Activated T-helper 2 cell treated with anti-CD3 and anti-CD28 coated beads, Interferon-gamma antibody, Interleukin-2, Interleukin-4, amounts not matched to agents 10 μg/mL and 5 μg/mL and 100 μg/mL, durations not matched to agents 14 hours and 24 hours and 36 hours (primary cell): ENCODE data around the gene MGLL. TPM values are rescaled to one million over a fixed set of nuclear protein-coding genes. Genes with fewer than 3 reads are reported as not detected.

Experiments used
- DNase-seq: peaks from one replicate; pipeline ENCODE4 v3.0.0; 2021; ENCODE audit warnings: low spot score
- H3K27ac Mint-ChIP-seq: one replicate; pipeline ENCODE4 v1.8.0; 2021; ENCODE audit warnings: mixed read lengths
- H3K27me3 Mint-ChIP-seq: one replicate; pipeline ENCODE4 v1.8.0; 2021; ENCODE audit warnings: low read depth, mixed read lengths
- H3K36me3 Mint-ChIP-seq: one replicate; pipeline ENCODE4 v1.8.0; 2021; ENCODE audit warnings: low read depth, mixed read lengths
- H3K4me1 Mint-ChIP-seq: one replicate; pipeline ENCODE4 v1.8.0; 2021; ENCODE audit warnings: low read depth, mixed read lengths
- H3K4me3 Mint-ChIP-seq: one replicate; pipeline ENCODE4 v1.8.0; 2021; ENCODE audit warnings: low read depth, mild to moderate bottlenecking, moderate library complexity, mixed read lengths
- H3K9me3 Mint-ChIP-seq: one replicate; pipeline ENCODE4 v1.8.0; 2021; ENCODE audit warnings: mixed read lengths
- intact Hi-C: fragments of 100-400 bp; cut with micrococcal nuclease; formaldehyde crosslinking; loops from one replicate; pipeline ENCODE4 v1.15.1; 2023
- total RNA-seq: library from RNA; stranded (reverse); gene quantifications from 2 replicates; pipeline ENCODE4 v1.2.3, GENCODE V29; 2022

Gene MGLL
- total RNA-seq, 1 donor from 2014 or later = 6.6 TPM

DNA sequence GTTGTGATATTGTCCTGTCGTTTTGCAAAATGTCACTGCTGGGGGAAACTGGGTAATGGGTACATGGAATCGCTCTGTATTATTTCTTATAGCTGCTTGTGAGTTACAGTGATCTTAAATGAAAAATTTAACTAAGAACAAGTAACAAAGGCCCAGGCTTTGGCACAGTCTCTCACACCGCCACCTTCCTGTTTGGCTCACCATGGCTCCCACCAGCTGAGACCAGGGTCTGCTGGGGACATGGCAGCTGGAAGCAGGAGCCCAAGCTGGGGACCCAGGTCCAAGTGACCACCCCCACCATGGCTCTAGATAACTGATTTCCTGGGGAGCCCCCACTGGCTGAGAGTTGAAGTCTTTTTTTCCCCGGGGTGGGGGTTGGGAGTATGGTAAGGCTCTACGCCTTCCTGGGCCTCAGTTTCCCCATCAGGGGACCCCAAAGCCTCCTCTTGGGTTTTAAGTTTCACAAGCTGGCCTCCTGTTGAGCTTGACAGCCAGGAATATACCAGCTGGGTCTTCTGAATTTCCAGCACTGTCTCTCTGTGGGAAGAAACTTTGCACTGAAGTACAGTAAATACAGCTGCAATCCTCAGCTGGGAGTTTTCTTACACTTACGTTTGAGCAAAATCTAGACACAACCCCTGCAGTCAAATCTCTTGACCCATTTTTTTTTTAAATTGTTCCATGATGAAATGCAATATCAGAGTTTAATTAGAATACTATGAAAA is 123.5 kb downstream of the MGLL start:
- intact Hi-C loops = loop anchor here (5.0 kb wide), 2 partner anchors 133 to 273 kb away; no protein-coding TSS in a partner anchor
- no peaks in the 10 kb centered on the region for H3K4me1 Mint-ChIP-seq
- peaks cover 4% of the 10 kb centered on the region for H3K9me3 Mint-ChIP-seq
- no peak overlapping the region for H3K27ac Mint-ChIP-seq
- no peak overlapping the region for H3K4me3 Mint-ChIP-seq
- DNase-seq = no peak
- peaks cover 4% of the 10 kb centered on the region for H3K27me3 Mint-ChIP-seq
- H3K36me3 Mint-ChIP-seq = no peaks in the 10 kb centered on the region

DNA sequence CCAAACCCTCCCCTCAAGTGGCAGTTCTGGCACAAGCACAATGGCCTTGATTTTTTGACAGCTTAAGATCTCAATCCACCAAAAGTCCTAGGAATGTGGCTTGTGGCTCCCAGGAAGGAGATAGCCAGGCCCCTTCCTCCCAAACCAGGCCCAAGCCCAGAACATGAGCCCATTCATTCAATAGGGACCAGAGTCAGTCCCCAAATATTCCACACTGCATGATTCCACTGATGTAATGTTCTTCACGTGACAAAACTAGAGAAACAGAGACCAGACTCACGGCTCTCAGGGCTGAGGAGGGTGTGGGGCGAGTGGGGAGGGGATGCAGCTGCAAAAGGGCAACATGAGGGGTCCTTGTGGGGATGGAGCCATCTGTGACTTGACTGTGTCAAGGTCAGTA is 124.0 kb downstream of the MGLL start:
- Mint-ChIP-seq H3K4me3 (no peak overlapping the region), H3K9me3 (no peaks in the 10 kb centered on the region), H3K4me1 (no peaks in the 10 kb centered on the region), H3K27me3 (peaks cover 1% of the 10 kb centered on the region), H3K36me3 (no peaks in the 10 kb centered on the region), H3K27ac (no peak overlapping the region)
- DNase-seq = no peak
- intact Hi-C loops = loop anchor here (5.0 kb wide), 2 partner anchors 134 to 274 kb away; no protein-coding TSS in a partner anchor

GRCh38 chr3:127697551-127698240 is 124.6 kb downstream of the MGLL start:
- Mint-ChIP-seq H3K4me3 (no peak overlapping the region), H3K4me1 (no peaks in the 10 kb centered on the region)
- DNase-seq = peak; percentile 38

GRCh38 chr3:127694467-127695215 is 127.7 kb downstream of the MGLL start:
- no peaks in the 10 kb centered on the region for H3K9me3 Mint-ChIP-seq
- H3K27me3 Mint-ChIP-seq = no peaks in the 10 kb centered on the region
- no peak overlapping the region for H3K4me3 Mint-ChIP-seq
- no peak overlapping the region for H3K27ac Mint-ChIP-seq
- intact Hi-C loops = loop anchor here (5.0 kb wide), 2 partner anchors 138 to 278 kb away; no protein-coding TSS in a partner anchor
- no peaks in the 10 kb centered on the region for H3K36me3 Mint-ChIP-seq
- no peaks in the 10 kb centered on the region for H3K4me1 Mint-ChIP-seq
- no peak for DNase-seq

More at GRCh38 chr3:127697551-127698240, 124.6 kb downstream of the MGLL start:
- H3K27ac Mint-ChIP-seq = no peak overlapping the region
- no peaks in the 10 kb centered on the region for H3K9me3 Mint-ChIP-seq
- H3K27me3 Mint-ChIP-seq = no peaks in the 10 kb centered on the region
- H3K36me3 Mint-ChIP-seq = no peaks in the 10 kb centered on the region
- intact Hi-C loops = loop anchor here (5.0 kb wide), 2 partner anchors 135 to 275 kb away; no protein-coding TSS in a partner anchor

GRCh38 chr3:127693336-127693843 is 128.9 kb downstream of the MGLL start:
- Mint-ChIP-seq H3K27ac (no peak overlapping the region), H3K27me3 (no peaks in the 10 kb centered on the region), H3K36me3 (no peaks in the 10 kb centered on the region), H3K4me1 (no peaks in the 10 kb centered on the region), H3K9me3 (no peaks in the 10 kb centered on the region), H3K4me3 (no peak overlapping the region)
- DNase-seq = no peak
- intact Hi-C loops = no loop called here

DNA sequence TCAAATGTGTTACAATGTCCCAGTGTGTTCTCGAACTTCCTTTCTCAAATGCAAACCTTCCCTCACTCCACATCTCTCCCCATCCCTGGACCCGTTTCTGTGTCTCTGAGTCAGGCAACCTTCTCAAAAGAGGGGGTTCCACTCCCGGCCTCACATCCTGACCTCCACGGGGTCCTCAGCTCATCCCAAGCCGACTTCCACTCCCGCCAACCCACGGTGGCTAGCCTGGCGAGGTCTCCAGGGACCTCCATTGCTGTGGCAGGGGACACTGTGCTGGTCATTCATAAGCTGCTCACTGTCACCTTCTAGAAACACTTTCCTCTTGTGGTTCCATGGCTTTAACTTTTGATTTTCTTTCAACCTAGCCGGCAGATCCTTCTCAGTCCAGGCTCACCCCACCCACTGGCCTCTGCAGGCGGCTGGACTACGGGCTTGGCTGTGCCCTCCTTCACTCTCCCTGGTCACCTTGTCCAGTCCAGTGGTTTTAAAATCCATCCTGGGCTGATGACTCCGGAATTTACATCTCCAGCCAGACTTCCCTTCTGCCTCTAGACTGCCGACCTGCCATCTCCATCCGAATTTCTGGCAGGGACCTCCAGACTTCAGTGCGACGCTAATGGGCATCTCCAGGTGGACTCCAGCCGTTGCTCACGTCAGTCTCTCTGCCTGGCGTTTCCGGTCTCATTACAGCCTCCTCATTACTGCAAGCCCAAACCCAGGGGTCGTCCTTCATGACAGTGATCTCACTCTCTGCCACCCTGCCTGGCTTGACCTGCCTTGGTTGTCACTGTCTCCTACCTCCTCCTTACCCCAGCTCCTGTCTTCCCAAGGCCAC is 129.6 kb downstream of the MGLL start:
- DNase-seq = no peak
- H3K27me3 Mint-ChIP-seq = no peaks in the 10 kb centered on the region
- H3K4me3 Mint-ChIP-seq = no peak overlapping the region
- intact Hi-C loops = no loop called here
- no peaks in the 10 kb centered on the region for H3K36me3 Mint-ChIP-seq
- H3K9me3 Mint-ChIP-seq = no peaks in the 10 kb centered on the region
- no peaks in the 10 kb centered on the region for H3K4me1 Mint-ChIP-seq
- H3K27ac Mint-ChIP-seq = no peak overlapping the region

DNA sequence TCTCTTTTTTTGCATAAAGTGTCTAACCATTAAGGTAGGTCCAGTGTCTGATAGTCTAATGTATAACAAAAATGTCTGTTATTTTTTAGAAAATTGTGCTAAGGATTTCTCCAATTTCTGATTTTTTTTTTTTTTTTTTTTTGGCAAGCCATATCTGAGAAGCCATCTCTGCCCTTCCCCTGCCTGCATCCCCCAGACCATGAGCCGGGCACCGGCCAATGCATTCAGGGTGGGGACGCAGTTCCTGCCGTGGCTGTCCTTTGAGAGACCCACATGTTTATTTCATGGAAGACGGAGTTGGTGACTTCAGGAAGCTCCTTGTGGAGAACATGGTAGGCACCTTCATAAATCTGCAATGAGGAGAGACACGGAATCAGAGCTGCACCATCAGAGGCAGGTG is 130.3 kb downstream of the MGLL start:
- H3K4me3 Mint-ChIP-seq = no peak overlapping the region
- H3K27me3 Mint-ChIP-seq = no peaks in the 10 kb centered on the region
- H3K4me1 Mint-ChIP-seq = no peaks in the 10 kb centered on the region
- H3K27ac Mint-ChIP-seq = no peak overlapping the region
- DNase-seq = no peak
- H3K36me3 Mint-ChIP-seq = no peaks in the 10 kb centered on the region
- intact Hi-C loops = no loop called here
- no peaks in the 10 kb centered on the region for H3K9me3 Mint-ChIP-seq

- H3K4me1 Mint-ChIP-seq = no peaks in the 10 kb centered on the region
- no peak for DNase-seq
- intact Hi-C loops = no loop called here
Observed at GRCh38 chr3:127691489-127691888, 130.8 kb downstream of the MGLL start.

DNA sequence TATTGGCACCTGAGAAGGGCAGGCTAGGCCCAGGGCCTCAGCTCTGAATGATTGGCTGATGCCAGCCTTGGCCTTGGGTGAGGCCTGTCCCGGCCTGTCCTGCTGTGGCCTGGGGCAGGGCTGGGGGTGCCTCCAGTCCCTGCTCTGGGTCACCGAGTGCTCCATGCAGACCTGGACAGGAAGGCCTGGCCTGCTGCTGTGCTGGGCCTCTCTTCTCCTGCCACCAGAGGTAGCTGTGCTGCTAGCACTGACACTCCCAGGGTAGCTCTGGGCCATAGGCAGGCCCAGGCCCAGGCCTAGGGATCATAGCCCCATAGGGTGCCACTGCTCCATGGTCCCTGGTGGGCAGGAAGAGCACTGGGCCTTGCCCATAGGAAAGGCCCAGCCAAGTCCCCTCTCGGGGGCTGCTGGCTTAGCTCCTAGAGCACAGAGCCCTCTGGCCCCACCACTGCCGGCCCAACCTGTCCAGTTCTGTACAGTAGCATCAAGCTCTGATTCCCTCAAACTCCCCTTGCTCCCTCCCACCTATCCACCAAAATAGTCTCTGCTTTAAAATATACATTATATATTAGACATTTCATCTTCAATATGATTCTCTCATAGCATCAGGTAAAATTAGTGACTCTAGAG is 131.4 kb downstream of the MGLL start:
- no peaks in the 10 kb centered on the region for H3K36me3 Mint-ChIP-seq
- no peaks in the 10 kb centered on the region for H3K9me3 Mint-ChIP-seq
- no peak for DNase-seq
- no peaks in the 10 kb centered on the region for H3K27me3 Mint-ChIP-seq
- H3K4me1 Mint-ChIP-seq = no peaks in the 10 kb centered on the region
- no peak overlapping the region for H3K27ac Mint-ChIP-seq
- intact Hi-C loops = no loop called here
- no peak overlapping the region for H3K4me3 Mint-ChIP-seq

More at GRCh38 chr3:127691489-127691888, 130.8 kb downstream of the MGLL start:
- Mint-ChIP-seq H3K27me3 (no peaks in the 10 kb centered on the region), H3K27ac (no peak overlapping the region), H3K4me3 (no peak overlapping the region), H3K9me3 (no peaks in the 10 kb centered on the region), H3K36me3 (no peaks in the 10 kb centered on the region)

- H3K4me3 Mint-ChIP-seq = no peak overlapping the region
- intact Hi-C loops = no loop called here
Observed at GRCh38 chr3:127690106-127690505, 132.2 kb downstream of the MGLL start.

DNA sequence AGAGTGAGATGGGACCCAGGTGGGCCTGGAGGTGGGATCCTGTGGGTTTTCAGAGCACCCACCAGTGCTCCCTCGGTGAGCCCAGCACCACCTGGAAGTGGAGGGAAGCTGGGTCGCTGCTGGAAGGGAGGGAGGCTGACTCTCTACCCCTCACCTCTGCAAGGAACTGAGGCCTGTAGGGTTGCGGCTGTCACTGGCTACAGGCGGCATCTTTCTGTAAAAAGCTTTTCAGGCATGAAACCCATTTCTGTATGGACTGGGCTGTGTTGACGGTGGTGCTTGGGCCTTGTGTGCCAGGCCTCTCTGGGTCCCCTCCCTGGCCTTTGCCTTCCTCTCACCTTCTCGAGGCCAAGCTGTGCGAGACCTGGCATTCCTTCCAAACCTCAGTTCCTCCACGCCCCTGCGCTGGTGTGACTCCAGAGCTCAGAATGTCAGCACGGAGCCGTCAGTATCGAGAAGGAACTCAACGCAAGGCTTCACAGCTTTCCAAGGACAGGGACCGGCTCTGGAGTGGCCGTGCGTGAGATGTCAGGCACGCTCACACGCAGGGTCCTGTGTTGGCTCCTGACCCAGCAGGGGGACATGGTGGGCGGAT is 133.0 kb downstream of the MGLL start:
- intact Hi-C loops = no loop called here
- H3K4me1 Mint-ChIP-seq = no peaks in the 10 kb centered on the region
- H3K27ac Mint-ChIP-seq = no peak overlapping the region
- no peak overlapping the region for H3K4me3 Mint-ChIP-seq
- DNase-seq = no peak
- no peaks in the 10 kb centered on the region for H3K9me3 Mint-ChIP-seq
- no peaks in the 10 kb centered on the region for H3K36me3 Mint-ChIP-seq
- H3K27me3 Mint-ChIP-seq = no peaks in the 10 kb centered on the region

More at GRCh38 chr3:127690106-127690505, 132.2 kb downstream of the MGLL start:
- DNase-seq = no peak
- Mint-ChIP-seq H3K9me3 (no peaks in the 10 kb centered on the region), H3K36me3 (no peaks in the 10 kb centered on the region), H3K27ac (no peak overlapping the region), H3K4me1 (no peaks in the 10 kb centered on the region), H3K27me3 (no peaks in the 10 kb centered on the region)
